ENCODE measurements around the gene NEXMIF.
"Not testable (repeated sequence)": the region's sequence is repeated elsewhere in the genome, so short reads cannot be mapped to it uniquely, and the experiment has no call there.

NEXMIF gene

GRCh38 chrX:74788545-74789086 is 136.6 kb downstream of the NEXMIF start:
- no peak for DNase-seq

GRCh38 chrX:74784629-74785028 is 140.6 kb downstream of the NEXMIF start:
- DNase-seq = no peak

- no peak for DNase-seq
Measured at GRCh38 chrX:74781507-74782034, 143.7 kb downstream of the NEXMIF start.

- no peak for DNase-seq
Measured at GRCh38 chrX:74779175-74779574, 146.1 kb downstream of the NEXMIF start.

- DNase-seq = no peak
Measured at GRCh38 chrX:74774988-74775387, 150.3 kb downstream of the NEXMIF start.

- DNase-seq = no peak
Measured at GRCh38 chrX:74736450-74736849, 188.8 kb downstream of the NEXMIF start.

GRCh38 chrX:74705269-74705668 is 220.0 kb downstream of the NEXMIF start:
- DNase-seq = no peak

- not testable (repeated sequence) for DNase-seq
Measured at GRCh38 chrX:74701343-74701742, 223.9 kb downstream of the NEXMIF start.

- DNase-seq = no peak
Measured at GRCh38 chrX:74684466-74684865, 240.8 kb downstream of the NEXMIF start.
